GM19023 (cell line): ENCODE results near the gene NECTIN1.

ENCODE experiments used
- ATAC-seq: cut with Tn5 transposase; IDR thresholded peaks from one replicate; pipeline ENCODE4 v1.9.1; 2021; ENCODE audit warnings: mild to moderate bottlenecking, moderate library complexity; ENCODE audit not compliant: unreplicated experiment

Gene NECTIN1

GRCh38 chr11:119694334-119694733, 34.7 kb downstream of the NECTIN1 start:
- no peak for ATAC-seq

GRCh38 chr11:119693253-119693815, 35.7 kb downstream of the NECTIN1 start:
- ATAC-seq: no peak

GRCh38 chr11:119692540-119692820, 36.5 kb downstream of the NECTIN1 start:
- no peak for ATAC-seq

- ATAC-seq: no peak
Observed at GRCh38 chr11:119691701-119692539, 37.1 kb downstream of the NECTIN1 start.

GRCh38 chr11:119691020-119691666, 37.9 kb downstream of the NECTIN1 start:
- no peak for ATAC-seq

- no peak for ATAC-seq
Observed at GRCh38 chr11:119689302-119689701, 39.7 kb downstream of the NECTIN1 start.

- no peak for ATAC-seq
Observed at GRCh38 chr11:119688356-119688755, 40.6 kb downstream of the NECTIN1 start.

- no peak for ATAC-seq
Observed at GRCh38 chr11:119687373-119688046, 41.5 kb downstream of the NECTIN1 start.

GRCh38 chr11:119686177-119686882, 42.7 kb downstream of the NECTIN1 start:
- ATAC-seq: no peak

- no peak for ATAC-seq
Observed at GRCh38 chr11:119685111-119685746, 43.8 kb downstream of the NECTIN1 start.

GRCh38 chr11:119684361-119685110, 44.5 kb downstream of the NECTIN1 start:
- no peak for ATAC-seq

GRCh38 chr11:119683783-119684182, 45.2 kb downstream of the NECTIN1 start:
- ATAC-seq: no peak

GRCh38 chr11:119681361-119681910, 47.6 kb downstream of the NECTIN1 start:
- ATAC-seq: no peak

- ATAC-seq: no peak
Observed at GRCh38 chr11:119680541-119681360, 48.2 kb downstream of the NECTIN1 start.

- ATAC-seq: no peak
Observed at GRCh38 chr11:119679346-119679745, 49.7 kb downstream of the NECTIN1 start.

GRCh38 chr11:119678351-119678750, 50.6 kb downstream of the NECTIN1 start:
- no peak for ATAC-seq

- ATAC-seq: no peak
Observed at GRCh38 chr11:119677840-119678239, 51.2 kb downstream of the NECTIN1 start.

GRCh38 chr11:119676461-119677020, 52.5 kb downstream of the NECTIN1 start:
- no peak for ATAC-seq
